ENCODE measurements around the gene SREBF2. TPM values are rescaled to one million over a fixed set of nuclear protein-coding genes. Genes with fewer than 3 reads are reported as not detected.

The SREBF2 gene
- total RNA-seq, 1 donor from 2014 or later = 44.2 TPM

GRCh38 chr22:41856469-41856868, 23.6 kb downstream of the SREBF2 start:
- peaks cover 4% of the 10 kb centered on the region for H3K36me3 ChIP-seq (ENCODE audit: control insufficient read depth, insufficient read depth, low read length)
- no peak for FAIRE-seq
- no peak for DNase-seq (ENCODE audit: low read depth)
- H3K4me3 ChIP-seq (ENCODE audit: low read depth, low read length) = no peak overlapping the region
- TF ChIP-seq CTCF (IDR thresholded peaks at IDR 0.05; ENCODE audit: insufficient read depth, low read length, severe bottlenecking) = no peak
- no peaks in the 10 kb centered on the region for H3K27me3 ChIP-seq (ENCODE audit: control insufficient read depth, insufficient read depth, low read length)

- H3K4me3 ChIP-seq (ENCODE audit: low read depth, low read length) = no peak overlapping the region
- TF ChIP-seq CTCF (IDR thresholded peaks at IDR 0.05; ENCODE audit: insufficient read depth, low read length, severe bottlenecking) = peak; percentile 69
These were observed 24.4 kb downstream of the SREBF2 start for GRCh38 chr22:41857155-41857859.

GRCh38 chr22:41857860-41858199, 24.9 kb downstream of the SREBF2 start:
- TF ChIP-seq CTCF (IDR thresholded peaks at IDR 0.05; ENCODE audit: insufficient read depth, low read length, severe bottlenecking) = no peak
- no peak overlapping the region for H3K4me3 ChIP-seq (ENCODE audit: low read depth, low read length)
- no peaks in the 10 kb centered on the region for H3K27me3 ChIP-seq (ENCODE audit: control insufficient read depth, insufficient read depth, low read length)
- FAIRE-seq (no peak), DNase-seq (ENCODE audit: low read depth) (no peak)
- peaks cover 5% of the 10 kb centered on the region for H3K36me3 ChIP-seq (ENCODE audit: control insufficient read depth, insufficient read depth, low read length)

More at GRCh38 chr22:41857155-41857859, 24.4 kb downstream of the SREBF2 start:
- peak; percentile 92 for DNase-seq (ENCODE audit: low read depth)
- Histone ChIP-seq H3K36me3 (ENCODE audit: control insufficient read depth, insufficient read depth, low read length) (peaks cover 4% of the 10 kb centered on the region), H3K27me3 (ENCODE audit: control insufficient read depth, insufficient read depth, low read length) (no peaks in the 10 kb centered on the region)
- no peak for FAIRE-seq

GRCh38 chr22:41862160-41862529, 29.2 kb downstream of the SREBF2 start:
- FAIRE-seq = no peak
- DNase-seq (ENCODE audit: low read depth) = no peak
- Histone ChIP-seq H3K27me3 (ENCODE audit: control insufficient read depth, insufficient read depth, low read length) (no peaks in the 10 kb centered on the region), H3K4me3 (ENCODE audit: low read depth, low read length) (no peak overlapping the region), H3K36me3 (ENCODE audit: control insufficient read depth, insufficient read depth, low read length) (peaks cover 8% of the 10 kb centered on the region)
- TF ChIP-seq CTCF (IDR thresholded peaks at IDR 0.05; ENCODE audit: insufficient read depth, low read length, severe bottlenecking) = no peak

GRCh38 chr22:41862530-41863266, 29.8 kb downstream of the SREBF2 start:
- Histone ChIP-seq H3K4me3 (ENCODE audit: low read depth, low read length) (no peak overlapping the region), H3K27me3 (ENCODE audit: control insufficient read depth, insufficient read depth, low read length) (no peaks in the 10 kb centered on the region), H3K36me3 (ENCODE audit: control insufficient read depth, insufficient read depth, low read length) (peaks cover 9% of the 10 kb centered on the region)
- no peak for DNase-seq (ENCODE audit: low read depth)
- no peak for TF ChIP-seq CTCF (IDR thresholded peaks at IDR 0.05; ENCODE audit: insufficient read depth, low read length, severe bottlenecking)
- no peak for FAIRE-seq

All from bronchial epithelial cell (primary cell).